ENCODE measurements around the gene EXD3. TPM values are rescaled to one million over a fixed set of nuclear protein-coding genes. Genes with fewer than 3 reads are reported as not detected.

EXD3 gene
- polyA plus RNA-seq, 1 of the 3 experiments (the other 2 are of a cell fraction): 11.5 TPM

DNA sequence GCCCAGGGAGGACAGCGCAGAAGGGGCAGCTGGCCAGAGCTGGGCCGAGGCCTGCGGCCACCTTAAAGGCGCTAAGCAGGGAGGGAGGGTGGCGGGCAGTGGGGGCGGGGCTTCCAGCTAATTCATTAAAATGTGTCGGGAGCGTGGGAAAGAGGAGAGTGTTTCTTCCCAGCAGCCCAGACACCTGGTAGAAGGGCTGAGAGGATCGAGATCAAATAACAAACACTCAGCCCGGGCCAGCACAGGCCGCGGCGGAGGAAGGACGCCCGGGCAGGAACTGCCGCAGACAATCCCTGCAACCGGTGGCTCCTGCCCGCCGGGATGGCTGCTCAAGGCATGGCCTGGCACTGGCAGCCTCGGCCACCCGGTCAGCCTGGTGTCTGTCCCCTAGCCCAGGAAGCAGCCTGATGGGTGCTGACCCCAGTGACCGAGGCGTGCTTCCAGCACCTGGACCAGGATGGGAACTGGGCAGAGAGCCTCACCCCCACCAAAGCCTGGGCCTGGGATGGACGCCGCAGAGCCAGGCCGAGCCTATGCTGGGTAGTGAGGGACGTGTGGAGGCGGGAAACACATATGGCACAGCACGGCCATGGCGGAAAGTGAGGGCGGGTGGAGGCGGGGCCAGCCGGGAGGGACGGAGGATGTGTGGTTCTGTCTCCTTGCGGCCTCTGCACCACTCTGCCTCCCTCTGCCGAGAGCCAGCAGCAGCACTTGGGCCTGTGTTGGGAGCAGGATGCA lies 117.7 kb downstream of the EXD3 start:
- Histone ChIP-seq H3K27me3 (ENCODE audit: insufficient read depth) (no peaks in the 10 kb centered on the region), H3K4me2 (no peak overlapping the region), H3K9me2 (no peaks in the 10 kb centered on the region), H3K4me3 (ENCODE audit: low read depth in 2 of 2, low read length in 1 of 2) (no peak overlapping the region), H3F3A (replicated peaks; ENCODE audit: insufficient read depth) (peaks cover 1% of the 10 kb centered on the region), H4K20me1 (ENCODE audit: insufficient read depth) (no peaks in the 10 kb centered on the region), H3K9ac (no peak overlapping the region), H3K79me2 (ENCODE audit: insufficient read depth) (no peaks in the 10 kb centered on the region), H2AFZ (ENCODE audit: low read depth) (no peak overlapping the region), H3K9me3 (no peaks in the 10 kb centered on the region), H3K27ac (ENCODE audit: low read depth in 2 of 2, low read length in 1 of 2) (no peak overlapping the region), H3K36me3 (replicated peaks in 1 of 2; ENCODE audit: control insufficient read depth in 1 of 2, insufficient read depth in 2 of 2, low read length in 1 of 2) (no peaks in the 10 kb centered on the region), H3K4me1 (ENCODE audit: control insufficient read depth in 1 of 2, insufficient read depth in 2 of 2, low read depth in 1 of 2, low read length in 1 of 2) (peaks cover 0 to 19% of the 10 kb centered on the region in 2 experiments; a peak in 2 of 4 replicates)
- POLR2A ChIA-PET: no interaction called here
- DNase-seq: peak; percentile 48
- TF ChIP-seq, protein P1, sequence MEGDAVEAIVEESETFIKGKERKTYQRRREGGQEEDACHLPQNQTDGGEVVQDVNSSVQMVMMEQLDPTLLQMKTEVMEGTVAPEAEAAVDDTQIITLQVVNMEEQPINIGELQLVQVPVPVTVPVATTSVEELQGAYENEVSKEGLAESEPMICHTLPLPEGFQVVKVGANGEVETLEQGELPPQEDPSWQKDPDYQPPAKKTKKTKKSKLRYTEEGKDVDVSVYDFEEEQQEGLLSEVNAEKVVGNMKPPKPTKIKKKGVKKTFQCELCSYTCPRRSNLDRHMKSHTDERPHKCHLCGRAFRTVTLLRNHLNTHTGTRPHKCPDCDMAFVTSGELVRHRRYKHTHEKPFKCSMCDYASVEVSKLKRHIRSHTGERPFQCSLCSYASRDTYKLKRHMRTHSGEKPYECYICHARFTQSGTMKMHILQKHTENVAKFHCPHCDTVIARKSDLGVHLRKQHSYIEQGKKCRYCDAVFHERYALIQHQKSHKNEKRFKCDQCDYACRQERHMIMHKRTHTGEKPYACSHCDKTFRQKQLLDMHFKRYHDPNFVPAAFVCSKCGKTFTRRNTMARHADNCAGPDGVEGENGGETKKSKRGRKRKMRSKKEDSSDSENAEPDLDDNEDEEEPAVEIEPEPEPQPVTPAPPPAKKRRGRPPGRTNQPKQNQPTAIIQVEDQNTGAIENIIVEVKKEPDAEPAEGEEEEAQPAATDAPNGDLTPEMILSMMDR (IDR thresholded peaks at IDR 0.05): no peak
- TF ChIP-seq, protein P2, sequence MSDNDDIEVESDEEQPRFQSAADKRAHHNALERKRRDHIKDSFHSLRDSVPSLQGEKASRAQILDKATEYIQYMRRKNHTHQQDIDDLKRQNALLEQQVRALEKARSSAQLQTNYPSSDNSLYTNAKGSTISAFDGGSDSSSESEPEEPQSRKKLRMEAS (IDR thresholded peaks at IDR 0.05; ENCODE audit: low read depth): no peak
- TF ChIP-seq CHD2 (IDR thresholded peaks at IDR 0.05; ENCODE audit: low read length, partially characterized antibody): no peak
- TF ChIP-seq RFX5 (IDR thresholded peaks at IDR 0.05; ENCODE audit: low read length): no peak
- TF ChIP-seq, protein P3, sequence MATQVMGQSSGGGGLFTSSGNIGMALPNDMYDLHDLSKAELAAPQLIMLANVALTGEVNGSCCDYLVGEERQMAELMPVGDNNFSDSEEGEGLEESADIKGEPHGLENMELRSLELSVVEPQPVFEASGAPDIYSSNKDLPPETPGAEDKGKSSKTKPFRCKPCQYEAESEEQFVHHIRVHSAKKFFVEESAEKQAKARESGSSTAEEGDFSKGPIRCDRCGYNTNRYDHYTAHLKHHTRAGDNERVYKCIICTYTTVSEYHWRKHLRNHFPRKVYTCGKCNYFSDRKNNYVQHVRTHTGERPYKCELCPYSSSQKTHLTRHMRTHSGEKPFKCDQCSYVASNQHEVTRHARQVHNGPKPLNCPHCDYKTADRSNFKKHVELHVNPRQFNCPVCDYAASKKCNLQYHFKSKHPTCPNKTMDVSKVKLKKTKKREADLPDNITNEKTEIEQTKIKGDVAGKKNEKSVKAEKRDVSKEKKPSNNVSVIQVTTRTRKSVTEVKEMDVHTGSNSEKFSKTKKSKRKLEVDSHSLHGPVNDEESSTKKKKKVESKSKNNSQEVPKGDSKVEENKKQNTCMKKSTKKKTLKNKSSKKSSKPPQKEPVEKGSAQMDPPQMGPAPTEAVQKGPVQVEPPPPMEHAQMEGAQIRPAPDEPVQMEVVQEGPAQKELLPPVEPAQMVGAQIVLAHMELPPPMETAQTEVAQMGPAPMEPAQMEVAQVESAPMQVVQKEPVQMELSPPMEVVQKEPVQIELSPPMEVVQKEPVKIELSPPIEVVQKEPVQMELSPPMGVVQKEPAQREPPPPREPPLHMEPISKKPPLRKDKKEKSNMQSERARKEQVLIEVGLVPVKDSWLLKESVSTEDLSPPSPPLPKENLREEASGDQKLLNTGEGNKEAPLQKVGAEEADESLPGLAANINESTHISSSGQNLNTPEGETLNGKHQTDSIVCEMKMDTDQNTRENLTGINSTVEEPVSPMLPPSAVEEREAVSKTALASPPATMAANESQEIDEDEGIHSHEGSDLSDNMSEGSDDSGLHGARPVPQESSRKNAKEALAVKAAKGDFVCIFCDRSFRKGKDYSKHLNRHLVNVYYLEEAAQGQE (IDR thresholded peaks at IDR 0.05; ENCODE audit: low read depth, low read length): no peak
- no peak for TF ChIP-seq YY1 (IDR thresholded peaks at IDR 0.05; ENCODE audit: low read depth)
- WGBS (ENCODE audit: low lambda C conversion rate): 90% methylated on average over 28 of the region's 36 CpGs
- CTCF ChIA-PET: interaction anchor here (5.7 kb wide), 1 partner anchor 13 kb away, joined by 74 read pairs; no protein-coding TSS in a partner anchor

DNA sequence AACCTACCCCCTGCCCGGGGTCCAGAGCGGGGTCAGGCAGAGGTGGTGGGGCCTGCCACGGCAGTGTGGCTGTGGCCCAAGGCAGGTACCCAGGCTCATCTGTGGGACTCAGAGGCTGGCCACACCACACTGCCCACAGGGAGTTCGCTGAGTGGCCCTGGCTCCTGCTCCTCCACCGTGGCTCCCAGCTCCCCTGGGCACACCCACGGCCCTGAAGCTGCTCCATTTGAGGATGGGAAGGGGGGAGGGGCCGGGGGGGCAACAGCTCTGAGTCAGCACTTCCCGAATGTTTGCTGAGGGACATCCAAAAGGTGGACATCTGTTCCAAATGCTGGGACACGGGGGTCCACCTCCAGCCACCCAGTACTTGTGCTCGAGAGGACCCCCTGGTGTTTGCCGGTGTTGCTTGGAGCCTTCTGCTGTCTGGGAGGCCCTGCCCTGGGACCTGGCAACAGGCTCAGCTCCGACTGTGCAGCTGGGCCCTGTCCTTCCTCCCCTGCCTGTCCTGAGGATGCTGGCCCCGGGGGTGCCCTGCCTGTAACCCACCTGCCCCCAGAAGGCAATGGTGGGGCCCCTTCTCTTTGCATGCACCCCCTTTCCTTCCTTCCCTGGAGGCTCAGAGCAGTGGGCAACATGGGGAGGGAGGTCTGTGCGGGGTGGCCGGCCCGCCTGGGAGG lies 118.4 kb downstream of the EXD3 start:
- no peak overlapping the region for H3K27ac ChIP-seq (ENCODE audit: low read depth in 2 of 2, low read length in 1 of 2)
- H3K4me3 ChIP-seq (ENCODE audit: low read depth in 2 of 2, low read length in 1 of 2): no peak overlapping the region
- no peaks in the 10 kb centered on the region for H4K20me1 ChIP-seq (ENCODE audit: insufficient read depth)
- H2AFZ ChIP-seq (ENCODE audit: low read depth): no peak overlapping the region
- WGBS (ENCODE audit: low lambda C conversion rate): 78% methylated on average over 7 of the region's 16 CpGs
- no peaks in the 10 kb centered on the region for H3K27me3 ChIP-seq (ENCODE audit: insufficient read depth)
- peak; percentile 51 for DNase-seq
- H3K36me3 ChIP-seq (replicated peaks in 1 of 2; ENCODE audit: control insufficient read depth in 1 of 2, insufficient read depth in 2 of 2, low read length in 1 of 2): no peaks in the 10 kb centered on the region
- POLR2A ChIA-PET: no interaction called here
- H3F3A ChIP-seq (replicated peaks; ENCODE audit: insufficient read depth): peaks cover 4% of the 10 kb centered on the region
- no peaks in the 10 kb centered on the region for H3K79me2 ChIP-seq (ENCODE audit: insufficient read depth)
- no peaks in the 10 kb centered on the region for H3K9me3 ChIP-seq
- peaks cover 0 to 24% of the 10 kb centered on the region in 2 experiments; a peak in 2 of 4 replicates for H3K4me1 ChIP-seq (ENCODE audit: control insufficient read depth in 1 of 2, insufficient read depth in 2 of 2, low read depth in 1 of 2, low read length in 1 of 2)
- no peak overlapping the region for H3K9ac ChIP-seq
- CTCF ChIA-PET: interaction anchor here (1.5 to 5.7 kb wide), 2 partner anchors 8 to 14 kb away, joined by 5 to 74 read pairs; no protein-coding TSS in a partner anchor
- H3K9me2 ChIP-seq: no peaks in the 10 kb centered on the region
- no peak overlapping the region for H3K4me2 ChIP-seq
- TF ChIP-seq, protein P4, sequence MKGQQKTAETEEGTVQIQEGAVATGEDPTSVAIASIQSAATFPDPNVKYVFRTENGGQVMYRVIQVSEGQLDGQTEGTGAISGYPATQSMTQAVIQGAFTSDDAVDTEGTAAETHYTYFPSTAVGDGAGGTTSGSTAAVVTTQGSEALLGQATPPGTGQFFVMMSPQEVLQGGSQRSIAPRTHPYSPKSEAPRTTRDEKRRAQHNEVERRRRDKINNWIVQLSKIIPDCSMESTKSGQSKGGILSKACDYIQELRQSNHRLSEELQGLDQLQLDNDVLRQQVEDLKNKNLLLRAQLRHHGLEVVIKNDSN (IDR thresholded peaks at IDR 0.05; ENCODE audit: borderline replicate concordance, low read depth): no peak
- no peak for TF ChIP-seq TAF1 (IDR thresholded peaks at IDR 0.05; ENCODE audit: borderline replicate concordance, low read depth, low read length)
- TF ChIP-seq, protein P5, sequence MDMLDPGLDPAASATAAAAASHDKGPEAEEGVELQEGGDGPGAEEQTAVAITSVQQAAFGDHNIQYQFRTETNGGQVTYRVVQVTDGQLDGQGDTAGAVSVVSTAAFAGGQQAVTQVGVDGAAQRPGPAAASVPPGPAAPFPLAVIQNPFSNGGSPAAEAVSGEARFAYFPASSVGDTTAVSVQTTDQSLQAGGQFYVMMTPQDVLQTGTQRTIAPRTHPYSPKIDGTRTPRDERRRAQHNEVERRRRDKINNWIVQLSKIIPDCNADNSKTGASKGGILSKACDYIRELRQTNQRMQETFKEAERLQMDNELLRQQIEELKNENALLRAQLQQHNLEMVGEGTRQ (IDR thresholded peaks at IDR 0.05; ENCODE audit: borderline replicate concordance, low read depth, low read length): no peak
- TF ChIP-seq FOXM1 (IDR thresholded peaks at IDR 0.05; ENCODE audit: low read depth): no peak
- no peak for TF ChIP-seq GATA2 (CRISPR knock-in tag; IDR thresholded peaks at IDR 0.05)
- no peak for TF ChIP-seq MEF2A (IDR thresholded peaks at IDR 0.05; ENCODE audit: borderline replicate concordance, low read depth)
- no peak for TF ChIP-seq RFX5 (IDR thresholded peaks at IDR 0.05; ENCODE audit: low read length)
- TF ChIP-seq NRF1 (IDR thresholded peaks at IDR 0.05; ENCODE audit: low read depth, low read length): no peak
- no peak for TF ChIP-seq FOXJ3 (CRISPR knock-in tag; IDR thresholded peaks at IDR 0.05)
- TF ChIP-seq, protein P6, sequence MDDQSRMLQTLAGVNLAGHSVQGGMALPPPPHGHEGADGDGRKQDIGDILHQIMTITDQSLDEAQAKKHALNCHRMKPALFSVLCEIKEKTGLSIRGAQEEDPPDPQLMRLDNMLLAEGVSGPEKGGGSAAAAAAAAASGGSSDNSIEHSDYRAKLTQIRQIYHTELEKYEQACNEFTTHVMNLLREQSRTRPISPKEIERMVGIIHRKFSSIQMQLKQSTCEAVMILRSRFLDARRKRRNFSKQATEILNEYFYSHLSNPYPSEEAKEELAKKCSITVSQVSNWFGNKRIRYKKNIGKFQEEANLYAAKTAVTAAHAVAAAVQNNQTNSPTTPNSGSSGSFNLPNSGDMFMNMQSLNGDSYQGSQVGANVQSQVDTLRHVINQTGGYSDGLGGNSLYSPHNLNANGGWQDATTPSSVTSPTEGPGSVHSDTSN (IDR thresholded peaks at IDR 0.05): no peak
- TF ChIP-seq TCF12 (IDR thresholded peaks at IDR 0.05): no peak
- no peak for TF ChIP-seq ELF1 (IDR thresholded peaks at IDR 0.05)
- no peak for TF ChIP-seq RXRA (IDR thresholded peaks at IDR 0.05; ENCODE audit: borderline replicate concordance, low read depth)

Data from SK-N-SH (cell line).